Measurements from ENCODE around the gene PLPP7.
"Not testable (repeated sequence)": the region's sequence is repeated elsewhere in the genome, so short reads cannot be mapped to it uniquely, and the experiment has no call there.

DNA sequence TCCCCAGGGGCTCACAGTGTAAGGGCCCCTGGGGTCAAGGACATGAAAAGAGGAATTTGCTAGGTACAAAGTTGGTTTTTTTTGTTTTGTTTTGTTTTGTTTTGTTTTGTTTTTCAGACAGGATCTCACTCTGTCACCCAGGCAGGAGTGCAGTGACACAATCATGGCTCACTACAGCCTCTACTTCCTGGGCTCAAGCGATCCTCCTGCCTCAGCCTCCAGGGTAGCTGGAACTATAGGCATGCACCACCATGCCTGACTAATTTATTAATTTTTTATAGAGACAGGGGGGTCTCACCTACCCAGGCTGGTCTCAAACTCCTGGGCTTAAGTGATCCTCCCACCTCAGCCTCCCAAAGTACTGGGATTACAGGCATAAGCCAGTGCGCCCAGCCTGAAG, 42.5 kb downstream of the PLPP7 start:
- TF ChIP-seq, protein P1, sequence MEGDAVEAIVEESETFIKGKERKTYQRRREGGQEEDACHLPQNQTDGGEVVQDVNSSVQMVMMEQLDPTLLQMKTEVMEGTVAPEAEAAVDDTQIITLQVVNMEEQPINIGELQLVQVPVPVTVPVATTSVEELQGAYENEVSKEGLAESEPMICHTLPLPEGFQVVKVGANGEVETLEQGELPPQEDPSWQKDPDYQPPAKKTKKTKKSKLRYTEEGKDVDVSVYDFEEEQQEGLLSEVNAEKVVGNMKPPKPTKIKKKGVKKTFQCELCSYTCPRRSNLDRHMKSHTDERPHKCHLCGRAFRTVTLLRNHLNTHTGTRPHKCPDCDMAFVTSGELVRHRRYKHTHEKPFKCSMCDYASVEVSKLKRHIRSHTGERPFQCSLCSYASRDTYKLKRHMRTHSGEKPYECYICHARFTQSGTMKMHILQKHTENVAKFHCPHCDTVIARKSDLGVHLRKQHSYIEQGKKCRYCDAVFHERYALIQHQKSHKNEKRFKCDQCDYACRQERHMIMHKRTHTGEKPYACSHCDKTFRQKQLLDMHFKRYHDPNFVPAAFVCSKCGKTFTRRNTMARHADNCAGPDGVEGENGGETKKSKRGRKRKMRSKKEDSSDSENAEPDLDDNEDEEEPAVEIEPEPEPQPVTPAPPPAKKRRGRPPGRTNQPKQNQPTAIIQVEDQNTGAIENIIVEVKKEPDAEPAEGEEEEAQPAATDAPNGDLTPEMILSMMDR (IDR thresholded peaks at IDR 0.05): not testable (repeated sequence)
- TF ChIP-seq EZH2phosphoT487, EZH2 (IDR thresholded peaks at IDR 0.05): not testable (repeated sequence)

All from neural progenitor cell (in vitro differentiated cells).